HG03175 (cell line): ENCODE results near the gene GALNT6.
"Not testable (repeated sequence)": the region's sequence is repeated elsewhere in the genome, so short reads cannot be mapped to it uniquely, and the experiment has no call there.

ENCODE experiments used
- ATAC-seq: cut with Tn5 transposase; IDR thresholded peaks from one replicate; pipeline ENCODE4 v1.9.1; 2021; ENCODE audit warnings: mild to moderate bottlenecking, moderate library complexity; ENCODE audit not compliant: unreplicated experiment

Gene GALNT6

GRCh38 chr12:51360315-51360714 lies 30.9 kb downstream of the GALNT6 start:
- no peak for ATAC-seq

GRCh38 chr12:51359851-51360250 lies 31.4 kb downstream of the GALNT6 start:
- no peak for ATAC-seq

DNA sequence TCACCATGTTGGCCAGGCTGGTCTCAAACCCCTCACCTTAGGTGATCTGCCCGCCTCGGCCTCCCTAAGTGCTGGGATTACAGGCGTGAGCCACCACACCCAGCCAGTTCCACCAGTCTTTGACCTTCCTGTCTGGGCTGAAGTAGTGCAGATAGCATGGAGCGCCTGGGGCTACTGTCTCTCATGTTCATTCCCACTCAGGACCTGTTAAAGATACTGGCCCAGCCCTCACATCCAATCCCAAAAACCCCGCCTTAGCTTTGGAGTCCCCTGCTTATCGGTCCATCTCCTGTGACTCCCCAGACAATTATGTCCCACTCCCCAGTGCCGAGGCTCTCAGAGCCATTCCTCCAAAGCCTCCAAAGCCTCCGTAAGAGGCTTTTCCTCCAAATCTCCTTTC lies 32.7 kb downstream of the GALNT6 start:
- no peak for ATAC-seq

- ATAC-seq = no peak
Measured at GRCh38 chr12:51357374-51358047, 33.7 kb downstream of the GALNT6 start.

DNA sequence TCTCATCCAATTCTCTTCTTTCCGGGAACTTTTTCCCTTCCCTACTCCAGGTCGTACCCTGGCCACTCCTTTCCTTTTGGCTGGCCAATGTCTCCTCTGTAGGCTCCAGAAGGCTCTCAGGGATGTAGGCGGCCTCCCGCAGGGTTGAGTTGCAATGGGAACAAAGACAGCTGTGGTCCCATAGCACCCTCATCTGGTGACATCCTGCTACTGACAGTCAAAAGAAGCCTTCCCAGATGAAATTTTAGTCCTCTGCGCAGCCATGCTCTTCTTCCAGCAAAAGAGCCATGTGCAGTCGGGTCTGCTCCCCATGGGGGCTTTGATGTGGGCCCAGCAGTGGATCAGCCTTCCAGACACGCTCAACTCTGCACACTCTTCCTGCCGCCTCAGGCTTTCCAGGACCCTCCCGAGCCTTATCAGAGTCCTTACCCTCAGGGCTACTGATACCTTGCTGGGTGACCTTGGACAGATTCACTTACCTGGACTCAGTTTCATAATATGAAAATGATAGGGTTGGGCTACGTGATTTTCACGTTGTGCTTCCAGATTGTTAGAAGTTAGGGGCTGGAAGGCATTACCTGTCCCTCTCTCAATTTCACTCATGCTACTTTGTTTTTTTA lies 39.2 kb downstream of the GALNT6 start:
- ATAC-seq = no peak

DNA sequence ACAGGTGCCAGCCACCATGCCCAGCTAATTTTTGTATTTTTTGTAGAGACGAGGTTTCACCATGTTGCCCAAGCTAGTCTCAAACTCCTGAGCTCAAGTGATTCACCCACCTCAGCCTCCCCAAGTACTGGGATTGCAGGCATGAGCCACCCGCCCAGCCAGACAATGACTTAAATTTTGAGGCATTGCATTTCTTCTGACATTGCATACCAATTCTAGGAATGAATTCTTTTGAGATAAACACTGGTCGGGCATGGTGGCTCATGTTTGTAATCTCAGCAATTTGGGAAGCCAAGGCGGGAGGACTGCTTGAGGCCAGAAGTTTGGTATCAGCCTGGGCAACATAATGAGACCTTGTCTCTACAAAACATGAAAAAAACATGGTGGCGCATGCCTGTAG lies 42.2 kb downstream of the GALNT6 start:
- ATAC-seq = no peak

- no peak for ATAC-seq
Measured at GRCh38 chr12:51348116-51348515, 43.1 kb downstream of the GALNT6 start.

DNA sequence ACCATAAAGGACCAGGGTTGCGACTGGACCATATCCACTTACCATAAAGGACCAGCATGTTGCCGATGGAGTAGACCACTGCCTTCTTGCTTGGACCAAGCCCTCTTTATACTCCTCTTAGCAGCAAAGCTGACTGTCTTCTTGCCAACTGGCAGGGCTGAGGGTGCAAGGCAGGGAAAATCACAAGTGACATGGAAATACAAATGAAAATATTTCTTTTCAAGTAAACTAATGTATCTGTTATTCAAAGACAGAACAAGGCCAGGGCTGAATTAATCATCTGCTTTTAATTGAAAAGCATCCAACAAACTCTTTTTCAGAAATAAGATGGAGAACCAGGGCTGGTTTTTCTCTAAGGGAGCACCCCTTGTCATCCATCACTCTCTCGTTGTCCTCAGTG lies 44.6 kb downstream of the GALNT6 start, which contains the start of gene CELA1:
Gene CELA1 (minus strand): TSS at position 99 of the 400 bp plus-strand sequence. CDS start 41 bp downstream, at position 58.
- no peak for ATAC-seq

- ATAC-seq = no peak
Measured at GRCh38 chr12:51345681-51346080, 45.5 kb downstream of the GALNT6 start.

DNA sequence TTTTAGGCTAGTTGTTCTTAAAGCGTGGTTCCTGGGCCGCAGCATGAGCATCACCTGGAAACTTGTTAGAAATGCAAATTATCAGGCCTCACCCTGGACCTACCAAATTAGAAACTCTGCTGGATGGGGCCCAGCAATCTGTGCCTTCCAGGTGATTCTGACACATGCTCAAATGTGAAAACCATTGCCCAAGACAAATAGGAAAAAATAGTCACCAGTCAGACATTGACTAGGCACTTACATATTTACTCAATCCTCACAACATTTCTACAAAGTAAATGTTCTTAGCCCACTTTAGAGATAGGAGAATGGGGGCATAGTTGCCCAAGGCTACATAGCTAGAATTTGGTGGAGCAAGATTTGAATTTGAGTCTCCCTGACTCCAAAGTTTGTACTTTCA lies 48.0 kb downstream of the GALNT6 start:
- no peak for ATAC-seq

DNA sequence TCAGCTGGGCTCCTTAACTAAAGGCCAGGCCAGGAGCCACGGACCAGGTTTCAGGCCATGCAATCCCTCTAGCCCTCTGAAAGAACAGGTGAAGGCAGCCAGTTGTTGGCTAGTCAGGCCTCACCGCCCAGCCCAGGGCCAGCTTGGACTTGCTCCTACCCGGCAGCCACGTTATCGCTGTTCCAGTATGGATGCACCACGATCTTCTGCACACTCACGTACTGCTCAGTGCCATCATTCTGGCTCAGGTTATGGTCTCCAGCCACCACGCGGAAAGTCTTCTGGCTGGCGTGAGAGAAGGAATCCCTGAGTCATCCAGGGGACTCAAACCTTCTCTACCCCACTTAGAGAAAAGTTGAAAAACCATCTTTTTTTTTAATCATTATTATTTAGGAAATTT lies 48.8 kb downstream of the GALNT6 start:
- ATAC-seq = no peak

- no peak for ATAC-seq
Measured at GRCh38 chr12:51341251-51342007, 49.8 kb downstream of the GALNT6 start.

DNA sequence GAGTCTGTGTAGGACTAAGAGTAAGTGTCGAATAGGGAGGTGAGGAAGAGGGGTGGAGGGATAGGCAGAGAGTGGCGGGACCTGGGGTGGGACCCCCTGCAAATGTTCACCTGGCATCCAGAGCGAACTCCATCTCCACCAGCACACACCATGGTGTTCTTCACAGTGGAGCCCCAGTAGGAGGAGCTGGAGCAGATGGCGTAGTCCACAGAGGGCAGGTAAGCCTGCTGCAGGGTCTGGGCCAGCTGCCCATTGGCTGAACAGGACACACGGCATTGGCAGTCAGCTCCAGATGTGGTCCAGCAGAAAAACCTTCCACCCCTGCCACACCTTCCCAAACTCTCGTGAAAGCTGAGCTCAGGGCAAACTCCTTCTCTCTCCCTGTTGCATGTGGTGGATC lies 51.5 kb downstream of the GALNT6 start:
- ATAC-seq = no peak

- ATAC-seq = not testable (repeated sequence)
Measured at GRCh38 chr12:51337336-51337735, 53.9 kb downstream of the GALNT6 start.

GRCh38 chr12:51335931-51336330 lies 55.3 kb downstream of the GALNT6 start:
- no peak for ATAC-seq

GRCh38 chr12:51334764-51335163 lies 56.4 kb downstream of the GALNT6 start:
- no peak for ATAC-seq

DNA sequence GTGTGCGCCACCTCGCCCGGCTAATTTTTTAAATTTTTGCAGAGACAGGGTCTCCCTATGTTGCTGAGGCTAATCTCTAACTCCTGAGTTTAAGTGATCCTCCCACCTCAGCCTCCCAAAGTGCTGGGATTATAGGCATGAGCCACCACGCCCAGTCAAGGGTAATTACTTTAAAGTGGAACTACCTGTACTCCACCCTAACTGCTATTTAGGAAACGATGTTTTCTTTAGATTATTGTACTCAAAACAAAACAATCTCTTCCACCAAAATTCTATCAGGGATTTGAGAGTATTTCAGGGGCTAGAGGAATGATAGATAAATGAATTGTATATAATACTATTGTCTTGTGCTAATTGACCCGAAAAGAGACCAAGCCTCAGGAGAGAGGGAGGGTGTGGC lies 57.7 kb downstream of the GALNT6 start:
- ATAC-seq = no peak

DNA sequence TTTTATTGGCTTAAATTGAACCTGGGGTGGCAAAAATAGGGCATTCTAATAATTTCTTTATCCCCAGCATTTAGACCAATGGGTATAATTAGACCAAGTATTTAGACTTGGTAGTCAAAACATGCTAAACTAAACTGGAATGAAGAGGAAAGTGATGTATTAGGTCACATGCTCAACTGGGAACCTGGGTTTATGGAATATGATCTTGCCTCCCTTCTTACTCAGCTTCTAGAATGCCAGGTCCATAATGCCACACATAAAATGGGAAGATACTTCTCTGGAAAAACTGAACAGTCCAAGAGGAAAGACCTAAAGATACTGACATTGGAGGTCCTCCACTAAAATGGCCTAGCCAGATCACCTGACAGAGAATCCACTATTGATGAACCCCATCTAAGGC lies 61.0 kb downstream of the GALNT6 start:
- no peak for ATAC-seq

DNA sequence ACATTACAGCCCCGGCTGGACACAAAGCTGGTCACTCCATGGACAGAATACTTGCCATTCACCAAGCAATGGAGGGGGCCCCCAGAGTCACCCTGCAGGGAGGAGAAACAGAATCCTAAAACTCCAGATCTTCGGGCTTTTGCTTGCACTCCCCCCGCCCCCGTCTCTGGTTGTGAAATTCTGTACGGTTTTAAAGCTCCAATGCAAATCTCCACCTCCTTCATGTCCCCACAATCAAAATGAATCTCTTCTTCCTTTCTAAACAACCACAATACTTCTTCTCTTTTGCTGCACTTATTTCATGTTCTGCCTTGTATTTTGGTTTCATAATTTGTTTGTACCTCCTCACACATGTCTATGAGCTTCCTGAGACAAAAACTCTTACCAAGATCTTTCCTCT lies 61.5 kb downstream of the GALNT6 start:
- ATAC-seq = no peak

GRCh38 chr12:51328587-51328986 lies 62.6 kb downstream of the GALNT6 start:
- ATAC-seq = no peak

DNA sequence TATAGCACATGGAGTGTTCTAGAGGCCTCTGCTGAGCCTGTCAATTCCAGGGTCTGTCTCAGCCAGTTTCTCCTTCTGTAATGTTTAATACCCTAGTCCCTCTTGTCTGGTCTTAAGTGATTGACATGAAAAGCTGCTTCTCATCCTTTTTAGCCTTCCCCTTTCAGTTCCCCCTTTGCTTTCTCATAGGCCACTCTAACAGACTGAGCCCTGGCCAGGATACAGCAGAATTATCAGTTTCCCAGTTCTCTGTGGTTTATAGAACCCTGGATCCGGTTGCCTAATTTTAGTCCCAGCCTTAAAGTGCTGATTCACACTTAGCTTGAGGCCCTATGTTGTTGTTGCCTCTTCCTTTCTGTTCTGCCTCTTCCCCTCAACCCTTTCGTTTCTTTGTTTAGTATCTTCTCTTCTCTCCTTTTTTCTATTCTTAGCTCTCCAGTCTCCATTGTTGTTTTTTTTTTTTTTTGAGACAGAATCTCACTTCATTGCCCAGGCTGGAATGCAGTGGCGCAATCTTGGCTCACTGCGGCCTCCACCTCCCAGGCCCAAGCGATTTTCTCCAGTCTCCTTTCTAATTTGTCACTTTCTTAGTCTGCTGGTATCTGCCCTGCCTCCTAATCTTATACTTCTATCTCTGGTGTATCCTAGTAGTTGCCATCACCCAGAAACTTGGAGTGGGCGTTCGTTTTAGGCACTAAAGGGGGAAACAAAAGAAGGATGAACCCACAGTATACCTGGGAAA lies 64.3 kb downstream of the GALNT6 start:
- peak; percentile 49 for ATAC-seq
